Medulla oblongata (tissue), 1 donor: ENCODE measurements around the gene KCTD20.
A peak's percentile ranks its signal among the peaks of the same experiment; 100 is the strongest.
"Not testable (repeated sequence)": the region's sequence is repeated elsewhere in the genome, so short reads cannot be mapped to it uniquely, and the experiment has no call there.

Source experiments
- DNase-seq: peaks from one replicate; pipeline ENCODE4 v3.0.0-alpha.2; 2015; ENCODE audit errors: extremely low spot score

The KCTD20 gene

GRCh38 chr6:36442671-36443470 is at the start of gene KCTD20, which contains the start of gene PXT1:
KCTD20 (plus strand) TSS chr6:36443000; CDS start chr6:36470098, 27,098 bp downstream.
PXT1 (minus strand) TSS chr6:36442854; CDS start chr6:36426082, 16,772 bp downstream.
- peak; percentile 91 for DNase-seq

GRCh38 chr6:36399970-36400369 is 42.8 kb upstream of the KCTD20 start:
- DNase-seq, result no peak

GRCh38 chr6:36402481-36402880 is 40.3 kb upstream of the KCTD20 start:
- DNase-seq, result no peak

GRCh38 chr6:36404164-36404563 is 38.6 kb upstream of the KCTD20 start:
- DNase-seq, result no peak

- DNase-seq, result not testable (repeated sequence)
These were observed 33.1 kb upstream of the KCTD20 start for GRCh38 chr6:36409718-36410117.

GRCh38 chr6:36413489-36414480 is 29.0 kb upstream of the KCTD20 start:
- DNase-seq, result no peak

- no peak for DNase-seq
These were observed 28.3 kb upstream of the KCTD20 start for GRCh38 chr6:36414481-36414880.

GRCh38 chr6:36418558-36418957 is 24.2 kb upstream of the KCTD20 start:
- no peak for DNase-seq

GRCh38 chr6:36419310-36419709 is 23.5 kb upstream of the KCTD20 start:
- DNase-seq, result no peak

- no peak for DNase-seq
These were observed 20.1 kb upstream of the KCTD20 start for GRCh38 chr6:36422714-36423100.

- peak; percentile 98 for DNase-seq
These were observed 19.5 kb upstream of the KCTD20 start for GRCh38 chr6:36423101-36423824.

- DNase-seq, result no peak
These were observed 16.2 kb upstream of the KCTD20 start for GRCh38 chr6:36426622-36427021.

GRCh38 chr6:36428911-36429310 is 13.9 kb upstream of the KCTD20 start:
- DNase-seq, result no peak

- DNase-seq, result no peak
These were observed 12.4 kb upstream of the KCTD20 start for GRCh38 chr6:36430351-36430750.

GRCh38 chr6:36431197-36431596 is 11.6 kb upstream of the KCTD20 start:
- DNase-seq, result no peak

- no peak for DNase-seq
These were observed 10.6 kb upstream of the KCTD20 start for GRCh38 chr6:36432151-36432671.

GRCh38 chr6:36436466-36436865 is 6.3 kb upstream of the KCTD20 start:
- DNase-seq, result no peak

GRCh38 chr6:36441307-36441894 is 1.4 kb upstream of the KCTD20 start:
- DNase-seq, result peak; percentile 97

GRCh38 chr6:36442103-36442670 is 613 bp upstream of the KCTD20 start:
- DNase-seq, result no peak
